Measurements from ENCODE around the gene SYDE2. TPM values are rescaled to one million over a fixed set of nuclear protein-coding genes. Genes with fewer than 3 reads are reported as not detected.
A peak's percentile ranks its signal among the peaks of the same experiment; 100 is the strongest.
"Not testable (repeated sequence)": the region's sequence is repeated elsewhere in the genome, so short reads cannot be mapped to it uniquely, and the experiment has no call there.

Gene SYDE2
- total RNA-seq, result 10 to 100 TPM; 15.4 to 21.8 TPM

GRCh38 chr1:85200463-85201339 is at the start of gene SYDE2:
SYDE2 (minus strand) TSS chr1:85201016; CDS start chr1:85200996, 20 bp downstream.
- no peaks in the 10 kb centered on the region for H3K27me3 ChIP-seq
- H3K4me1 ChIP-seq, result no peaks in the 10 kb centered on the region

GRCh38 chr1:85249042-85249441 is 48.2 kb upstream of the SYDE2 start:
- not testable (repeated sequence) for H3K27me3 ChIP-seq; DNase-seq (ENCODE audit: low spot score); H3K36me3 ChIP-seq; H3K4me3 ChIP-seq; H3K27ac ChIP-seq; H3K4me1 ChIP-seq; H3K9me3 ChIP-seq

More at GRCh38 chr1:85200463-85201339, at the start of gene SYDE2:
- H3K27ac ChIP-seq, result peak within 1 kb of the TSS; percentile 87 to 92
- no peaks in the 10 kb centered on the region for H3K36me3 ChIP-seq
- peak within 1 kb of the TSS; percentile 62 to 72 for H3K4me3 ChIP-seq
- no peaks in the 10 kb centered on the region for H3K9me3 ChIP-seq
- DNase-seq (ENCODE audit: low spot score), result peak; percentile 69
- TF ChIP-seq CTCF (IDR thresholded peaks at IDR 0.05), result no peak

GRCh38 chr1:85245891-85246290 is 45.1 kb upstream of the SYDE2 start:
- Histone ChIP-seq H3K36me3 (peaks cover 4% of the 10 kb centered on the region), H3K27ac (no peak overlapping the region), H3K27me3 (no peaks in the 10 kb centered on the region), H3K4me3 (no peak overlapping the region), H3K9me3 (no peaks in the 10 kb centered on the region), H3K4me1 (no peaks in the 10 kb centered on the region)
- no peak for TF ChIP-seq CTCF (IDR thresholded peaks at IDR 0.05)
- no peak for DNase-seq (ENCODE audit: low spot score)

- H3K9me3 ChIP-seq, result no peaks in the 10 kb centered on the region
- H3K27me3 ChIP-seq, result no peaks in the 10 kb centered on the region
- no peaks in the 10 kb centered on the region for H3K4me1 ChIP-seq
- H3K4me3 ChIP-seq, result no peak overlapping the region
- DNase-seq (ENCODE audit: low spot score), result no peak
- no peak overlapping the region for H3K27ac ChIP-seq
- H3K36me3 ChIP-seq, result no peaks in the 10 kb centered on the region
- TF ChIP-seq CTCF (IDR thresholded peaks at IDR 0.05), result no peak
Observed at GRCh38 chr1:85245456-85245855, 44.6 kb upstream of the SYDE2 start.

GRCh38 chr1:85244271-85245061 is 43.6 kb upstream of the SYDE2 start:
- Histone ChIP-seq H3K36me3 (no peaks in the 10 kb centered on the region), H3K4me3 (no peak overlapping the region), H3K27ac (no peak overlapping the region), H3K27me3 (no peaks in the 10 kb centered on the region), H3K4me1 (no peaks in the 10 kb centered on the region), H3K9me3 (no peaks in the 10 kb centered on the region)
- no peak for TF ChIP-seq CTCF (IDR thresholded peaks at IDR 0.05)
- no peak for DNase-seq (ENCODE audit: low spot score)

- TF ChIP-seq CTCF (IDR thresholded peaks at IDR 0.05), result no peak
- Histone ChIP-seq H3K4me1 (no peaks in the 10 kb centered on the region), H3K4me3 (no peak overlapping the region), H3K9me3 (no peaks in the 10 kb centered on the region), H3K27ac (no peak overlapping the region), H3K36me3 (no peaks in the 10 kb centered on the region), H3K27me3 (no peaks in the 10 kb centered on the region)
- DNase-seq (ENCODE audit: low spot score), result no peak
Observed at GRCh38 chr1:85243372-85243771, 42.6 kb upstream of the SYDE2 start.

Measured in right atrium auricular region (tissue), 2 donors.